Left renal cortex interstitium (tissue), 4 donors: ENCODE results near the gene ARPC4. TPM values are rescaled to one million over a fixed set of nuclear protein-coding genes. Genes with fewer than 3 reads are reported as not detected.
"Not testable (repeated sequence)": the region's sequence is repeated elsewhere in the genome, so short reads cannot be mapped to it uniquely, and the experiment has no call there.

ENCODE experiments used
- DNase-seq, 4 donors: peaks; one replicate each; pipeline ENCODE4 v3.0.0-alpha.2; 2013; ENCODE audit warnings: low read depth in 4 of 4, low spot score in 2 of 4, missing footprints in 1 of 4
- polyA plus RNA-seq, 4 donors: library from polyadenylated mRNA; unstranded; fragments of 120-200 nt; gene quantifications; one replicate each; pipeline ENCODE4 v1.2.1, GENCODE V29; 2013; ENCODE audit not compliant: insufficient read length in 4 of 4

Gene ARPC4
- polyA plus RNA-seq, 4 donors, result 113 to 161 (median 142) TPM

- DNase-seq, result not testable (repeated sequence)
Measured at GRCh38 chr3:9848860-9849259, 56.0 kb downstream of the ARPC4 start.

- not testable (repeated sequence) for DNase-seq
Measured at GRCh38 chr3:9851383-9851782, 58.5 kb downstream of the ARPC4 start.

- not testable (repeated sequence) for DNase-seq
Measured at GRCh38 chr3:9851926-9852325, 59.0 kb downstream of the ARPC4 start.

- no peak for DNase-seq
Measured at GRCh38 chr3:9852528-9852927, 59.6 kb downstream of the ARPC4 start.

DNA sequence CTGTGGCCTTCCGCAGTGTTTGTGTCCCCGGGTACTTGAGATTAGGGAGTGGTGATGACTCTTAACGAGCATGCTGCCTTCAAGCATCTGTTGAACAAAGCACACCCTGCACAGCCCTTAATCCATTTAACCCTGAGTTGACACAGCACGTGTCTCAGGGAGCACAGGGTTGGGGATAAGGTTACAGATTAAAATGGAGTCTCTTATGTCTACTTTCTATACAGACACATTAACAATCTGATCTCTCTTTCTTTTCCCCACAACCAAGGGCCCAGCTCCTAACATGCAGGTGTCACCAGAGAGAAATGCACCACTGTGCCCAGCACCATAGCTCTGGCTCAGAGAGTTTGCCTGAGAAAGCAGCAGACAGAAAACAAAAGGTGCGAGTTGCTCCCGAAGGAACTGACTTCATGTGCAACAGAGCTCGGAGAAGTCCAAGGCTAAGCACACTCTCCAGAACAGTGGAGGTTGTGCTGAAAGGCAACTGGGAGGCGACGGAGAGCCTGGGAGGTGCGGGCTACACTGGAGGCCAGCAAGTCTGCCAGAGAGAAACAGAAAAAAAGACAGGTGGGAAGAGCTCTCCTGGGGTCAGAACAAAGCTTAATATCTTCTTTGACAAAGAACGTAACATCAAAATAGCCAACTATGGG is 61.5 kb downstream of the ARPC4 start:
- not testable (repeated sequence) for DNase-seq

GRCh38 chr3:9855594-9855993 is 62.7 kb downstream of the ARPC4 start:
- no peak for DNase-seq

Other genes starting within 250 kb of the ARPC4 start
- under 1 TPM in 3 of 4 donors, not detected in 1; 0.03 to 0.13 (median 0.03) TPM for gene LHFPL4, start 239.3 kb upstream of the ARPC4 start, polyA plus RNA-seq
- 10 to 100 TPM; 32.4 to 36.4 (median 34.4) TPM for gene MTMR14, start 143.6 kb upstream of the ARPC4 start, polyA plus RNA-seq
- gene CPNE9, start 89.2 kb upstream of the ARPC4 start, polyA plus RNA-seq, result under 1 TPM in 2 of 4 donors, not detected in 2; 0.14 to 0.30 TPM
- 10 to 100 TPM; 17.9 to 23.9 (median 20.9) TPM for gene BRPF1, start 61.3 kb upstream of the ARPC4 start, polyA plus RNA-seq
- gene OGG1, start 43.1 kb upstream of the ARPC4 start, polyA plus RNA-seq, result 10 to 100 TPM; 47.5 to 82.6 (median 57.0) TPM
- gene CAMK1, start 23.1 kb upstream of the ARPC4 start, polyA plus RNA-seq, result 10 to 100 TPM; 16.3 to 22.7 (median 21.7) TPM
- gene TADA3, start 609 bp upstream of the ARPC4 start, polyA plus RNA-seq, result 10 to 100 TPM; 58.7 to 85.3 (median 72.3) TPM
- 10 to 100 TPM; 28.2 to 96.7 (median 60.5) TPM for gene TTLL3, start 17.2 kb downstream of the ARPC4 start, polyA plus RNA-seq
- 10 to 100 TPM; 28.5 to 43.9 (median 36.5) TPM for gene RPUSD3, start 50.9 kb downstream of the ARPC4 start, polyA plus RNA-seq
- under 1 TPM in 2 of 4 donors, not detected in 2; 0.17 to 0.21 TPM for gene CIDEC, start 87.2 kb downstream of the ARPC4 start, polyA plus RNA-seq
- 10 to 100 TPM; 41.8 to 50.7 (median 44.4) TPM for gene JAGN1, start 97.5 kb downstream of the ARPC4 start, polyA plus RNA-seq
- gene IL17RE, start 109.8 kb downstream of the ARPC4 start, polyA plus RNA-seq, result 10 to 100 TPM; 10.3 to 20.3 (median 12.1) TPM
- gene IL17RC, start 124.0 kb downstream of the ARPC4 start, polyA plus RNA-seq, result 10 to 100 TPM; 37.8 to 47.6 (median 41.6) TPM
- gene CRELD1, start 140.8 kb downstream of the ARPC4 start, polyA plus RNA-seq, result 10 to 100 TPM; 48.8 to 80.5 (median 65.6) TPM
- 1 to 10 TPM; 2.9 to 6.6 (median 4.6) TPM for gene PRRT3, start 159.3 kb downstream of the ARPC4 start, polyA plus RNA-seq
- 100 to 1,000 TPM in 1 of 4 donors, 10 to 100 TPM in 3; 78.0 to 108 (median 84.2) TPM for gene EMC3, start 193.8 kb downstream of the ARPC4 start, polyA plus RNA-seq
- gene FANCD2, start 233.4 kb downstream of the ARPC4 start, polyA plus RNA-seq, result 10 to 100 TPM; 16.2 to 25.6 (median 20.4) TPM